Measurements from ENCODE around the gene GSK3A. TPM values are rescaled to one million over a fixed set of nuclear protein-coding genes. Genes with fewer than 3 reads are reported as not detected.
A peak's percentile ranks its signal among the peaks of the same experiment; 100 is the strongest.

GSK3A gene
- total and polyA plus RNA-seq, 2 of the 8 experiments (the other 6 are each of a cell fraction or from before 2014, with no cell fraction given): 55.3 to 84.0 TPM

DNA sequence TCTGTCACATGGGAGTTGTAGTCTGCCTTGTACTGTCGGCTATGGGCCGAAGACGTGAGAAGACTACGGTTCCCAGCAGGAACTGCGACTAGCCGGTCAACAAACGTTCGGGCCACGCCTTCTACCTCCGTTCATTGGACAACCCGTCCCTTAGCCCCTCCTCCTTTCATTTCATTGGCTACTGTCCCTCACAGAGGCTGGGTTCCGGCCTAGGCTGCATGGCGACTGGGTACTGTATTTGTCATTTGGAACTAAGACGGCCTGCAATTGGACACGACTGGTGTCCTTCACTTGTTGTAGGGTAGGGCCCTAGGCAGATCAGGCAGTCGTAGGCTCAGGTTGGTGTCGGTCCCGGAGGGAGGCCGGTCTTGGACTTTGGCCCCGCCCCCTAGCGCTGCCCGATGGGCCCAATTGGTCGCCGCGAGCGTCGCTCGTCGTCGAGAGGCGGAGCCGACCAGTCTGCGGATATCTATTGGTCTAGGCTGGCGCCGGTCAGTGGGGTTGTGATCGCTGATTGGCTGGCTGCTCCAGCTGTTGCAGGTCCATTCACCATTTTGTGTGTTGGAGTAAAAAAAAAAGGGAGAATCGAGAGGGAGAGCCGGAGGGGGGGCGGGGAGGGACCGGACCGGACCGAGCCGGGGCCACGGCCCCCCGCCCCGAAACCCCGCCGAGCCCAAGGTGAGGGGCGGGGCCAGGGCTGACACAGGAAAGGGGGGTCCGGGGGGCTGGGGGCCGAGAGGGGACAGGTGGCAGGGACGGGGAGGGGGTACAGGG lies 26.5 kb upstream of the GSK3A start, which contains the start of gene CIC (continued):
- TF ChIP-seq GABPA (IDR thresholded peaks at IDR 0.05; ENCODE audit: borderline replicate concordance, insufficient read depth, low read length): no peak; the same call in 1 of the 2 replicates
- no peak for TF ChIP-seq ASH2L (IDR thresholded peaks at IDR 0.05; ENCODE audit: low read length)
- peak; percentile 100 for TF ChIP-seq SP1 (IDR thresholded peaks at IDR 0.05; ENCODE audit: low read depth, low read length)
- TF ChIP-seq, protein P1, sequence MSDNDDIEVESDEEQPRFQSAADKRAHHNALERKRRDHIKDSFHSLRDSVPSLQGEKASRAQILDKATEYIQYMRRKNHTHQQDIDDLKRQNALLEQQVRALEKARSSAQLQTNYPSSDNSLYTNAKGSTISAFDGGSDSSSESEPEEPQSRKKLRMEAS (IDR thresholded peaks at IDR 0.05): peak; percentile 29; the same call in 1 of the 2 replicates
- TF ChIP-seq MAFK (IDR thresholded peaks at IDR 0.05; ENCODE audit: low read depth, low read length): no peak
- peak; percentile 99 for TF ChIP-seq SP2 (IDR thresholded peaks at IDR 0.05; ENCODE audit: low read length)
- no peak for TF ChIP-seq EZH2 (IDR thresholded peaks at IDR 0.05; ENCODE audit: low read depth, low read length, severe bottlenecking)
- no peak for TF ChIP-seq JUN (IDR thresholded peaks at IDR 0.05; ENCODE audit: low read depth, low read length)
- no peak for TF ChIP-seq BCL11A (IDR thresholded peaks at IDR 0.05; ENCODE audit: low read depth in 2 of 2, low read length in 2 of 2)
- no peak for TF ChIP-seq POLR2A (IDR thresholded peaks at IDR 0.05; ENCODE audit: control extremely low read depth in 1 of 2, low read depth in 2 of 2, low read length in 2 of 2)
- no peak for TF ChIP-seq HDAC2 (IDR thresholded peaks at IDR 0.05; ENCODE audit: borderline replicate concordance in 1 of 2, low read depth in 2 of 2, low read length in 2 of 2)
- no peak for TF ChIP-seq TBP (IDR thresholded peaks at IDR 0.05; ENCODE audit: low read depth, low read length)
- TF ChIP-seq KDM1A (IDR thresholded peaks at IDR 0.05; ENCODE audit: borderline replicate concordance, low read length): no peak
- TF ChIP-seq BRCA1 (IDR thresholded peaks at IDR 0.05; ENCODE audit: low read depth, low read length): 0 out of 2 replicates have a peak, but pooled peaks have one; percentile 19
- TF ChIP-seq SIN3A (conservative IDR thresholded peaks at IDR 0.05 in 1 of 2, IDR thresholded peaks at IDR 0.05 in 1 of 2; ENCODE audit: low read depth in 1 of 2, low read length in 2 of 2): peak in 1 of 2 experiments; percentile 80; a peak in 2 of 4 replicates
- peak; percentile 98 for TF ChIP-seq SP4 (IDR thresholded peaks at IDR 0.05; ENCODE audit: low read length)
- no peak for TF ChIP-seq TAF7 (optimal IDR thresholded peaks at IDR 0.05; ENCODE audit: borderline replicate concordance, low read depth, low read length)
- no peak for TF ChIP-seq EGR1 (IDR thresholded peaks at IDR 0.05; ENCODE audit: borderline replicate concordance, low read depth, low read length)
- no peak for TF ChIP-seq RAD21 (IDR thresholded peaks at IDR 0.05 in 1 of 2, conservative IDR thresholded peaks at IDR 0.05 in 1 of 2; ENCODE audit: low read depth in 2 of 2, low read length in 2 of 2)
- peak; percentile 85 for TF ChIP-seq YY1 (IDR thresholded peaks at IDR 0.05; ENCODE audit: low read depth, low read length)
